Activated CD4-positive, alpha-beta memory T cell treated with anti-CD3 and anti-CD28 coated beads for 36 hours (primary cell): ENCODE results near the gene PRR5L. TPM values are rescaled to one million over a fixed set of nuclear protein-coding genes. Genes with fewer than 3 reads are reported as not detected.
"Not testable (repeated sequence)": the region's sequence is repeated elsewhere in the genome, so short reads cannot be mapped to it uniquely, and the experiment has no call there.

Experiments
- CTCF ChIA-PET: fragments of 350-600 bp; sonication (Branson Sonifier 250); formaldehyde crosslinking; loops from one replicate; lab custom pipeline; 2021; ENCODE audit warnings: antibody characterized with exemption, inconsistent platforms; lab: Charles Lee
- POLR2A ChIA-PET: fragments of 350-600 bp; sonication (Branson Sonifier 250); formaldehyde crosslinking; loops from one replicate; lab custom pipeline; 2021; ENCODE audit warnings: antibody characterized with exemption; lab: Charles Lee
- DNase-seq: peaks from one replicate; pipeline ENCODE4 v3.0.0-alpha.2; 2020
- H3K27ac Mint-ChIP-seq: one replicate; pipeline ENCODE4 v1.8.0; 2021; ENCODE audit warnings: mixed read lengths
- H3K27me3 Mint-ChIP-seq: one replicate; pipeline ENCODE4 v1.8.0; 2021; ENCODE audit warnings: mixed read lengths
- H3K36me3 Mint-ChIP-seq: one replicate; pipeline ENCODE4 v1.8.0; 2021; ENCODE audit warnings: mixed read lengths
- H3K4me1 Mint-ChIP-seq: one replicate; pipeline ENCODE4 v1.8.0; 2021; ENCODE audit warnings: low read depth, mixed read lengths
- H3K4me3 Mint-ChIP-seq: one replicate; pipeline ENCODE4 v1.8.0; 2021; ENCODE audit warnings: mild to moderate bottlenecking, mixed read lengths
- H3K9me3 Mint-ChIP-seq: one replicate; pipeline ENCODE4 v1.8.0; 2021; ENCODE audit warnings: mixed read lengths
- intact Hi-C: fragments of 100-400 bp; cut with micrococcal nuclease; formaldehyde crosslinking; loops from one replicate; pipeline ENCODE4 v1.15.1; 2023
- total RNA-seq, 2 experiments: library from RNA; stranded (reverse); gene quantifications; one replicate each; pipeline ENCODE4 v1.2.3, GENCODE V29; 2021

PRR5L gene
- total RNA-seq, 2 experiments from 2014 or later, result 42.7 to 43.6 TPM

GRCh38 chr11:36309779-36310178, 13.7 kb downstream of the PRR5L start:
- CTCF ChIA-PET, result no interaction called here
- Mint-ChIP-seq H3K4me1 (peaks cover 15% of the 10 kb centered on the region), H3K36me3 (no peaks in the 10 kb centered on the region), H3K9me3 (peaks cover 4% of the 10 kb centered on the region), H3K4me3 (no peak overlapping the region), H3K27ac (no peak overlapping the region), H3K27me3 (peaks cover 8% of the 10 kb centered on the region)
- POLR2A ChIA-PET, result no interaction called here
- intact Hi-C loops, result loop anchor here (5.0 kb wide), 1 partner anchor 168 kb away; no protein-coding TSS in a partner anchor
- DNase-seq, result no peak

- Mint-ChIP-seq H3K4me1 (peaks cover 14% of the 10 kb centered on the region), H3K9me3 (no peaks in the 10 kb centered on the region), H3K4me3 (no peak overlapping the region), H3K27ac (no peak overlapping the region), H3K36me3 (no peaks in the 10 kb centered on the region), H3K27me3 (peaks cover 14% of the 10 kb centered on the region)
- no peak for DNase-seq
- intact Hi-C loops, result loop anchor here (2.0 kb wide), 1 partner anchor 35 kb away; no protein-coding TSS in a partner anchor
- ChIA-PET CTCF (interaction anchor here (0.7 to 1.9 kb wide), 3 partner anchors 64 to 168 kb away, joined by 3 to 6 read pairs (median 3); no protein-coding TSS in a partner anchor), POLR2A (no interaction called here)
These were observed 16.0 kb downstream of the PRR5L start for GRCh38 chr11:36311926-36312595.

GRCh38 chr11:36312611-36313472, 16.8 kb downstream of the PRR5L start:
- H3K27me3 Mint-ChIP-seq, result peaks cover 14% of the 10 kb centered on the region
- ChIA-PET CTCF (interaction anchor here (0.7 to 1.9 kb wide), 3 partner anchors 20 to 166 kb away, joined by 3 to 6 read pairs (median 3); no protein-coding TSS in a partner anchor), POLR2A (interaction anchor here (0.6 kb wide), 1 partner anchor 22 kb away, joined by 3 read pairs; no protein-coding TSS in a partner anchor)
- no peak overlapping the region for H3K4me3 Mint-ChIP-seq
- peaks cover 10% of the 10 kb centered on the region for H3K4me1 Mint-ChIP-seq
- intact Hi-C loops, result loop anchor here (2.0 kb wide), 1 partner anchor 34 kb away; no protein-coding TSS in a partner anchor
- no peaks in the 10 kb centered on the region for H3K36me3 Mint-ChIP-seq
- no peak for DNase-seq
- no peaks in the 10 kb centered on the region for H3K9me3 Mint-ChIP-seq
- no peak overlapping the region for H3K27ac Mint-ChIP-seq

DNA sequence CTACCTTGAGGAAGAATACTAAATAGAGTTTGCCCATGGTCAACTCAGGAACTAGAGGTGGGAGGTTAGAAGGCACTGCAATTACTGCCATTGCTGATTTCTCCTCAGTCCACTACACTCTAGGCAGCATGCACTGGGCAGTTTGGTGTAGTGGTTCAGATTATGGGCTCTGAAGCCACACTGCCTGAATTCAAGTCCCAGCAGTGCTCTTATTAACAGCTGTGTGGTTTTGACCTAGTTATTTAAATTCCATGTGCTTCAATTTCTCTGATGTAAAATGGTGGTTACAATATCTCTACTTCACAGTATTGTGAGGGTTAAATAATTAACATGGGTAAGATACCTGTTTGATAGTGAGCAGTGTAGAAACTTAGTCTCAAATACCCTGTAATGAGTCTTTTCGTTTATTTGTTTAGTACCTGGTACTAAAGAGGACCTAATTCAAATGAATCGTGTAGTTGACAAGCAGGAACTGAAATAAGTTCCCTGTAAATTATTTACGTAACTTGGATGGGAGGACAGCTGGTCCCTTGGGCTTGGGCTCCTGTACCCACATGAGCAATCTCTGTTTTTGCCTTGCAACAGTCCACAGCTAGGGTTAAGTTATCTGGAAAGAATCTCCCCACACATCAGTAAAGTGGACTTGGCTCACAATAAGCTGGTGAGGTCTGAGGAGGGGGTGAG, 17.8 kb downstream of the PRR5L start:
- DNase-seq, result no peak
- Mint-ChIP-seq H3K4me3 (no peak overlapping the region), H3K9me3 (no peaks in the 10 kb centered on the region), H3K36me3 (no peaks in the 10 kb centered on the region), H3K27me3 (peaks cover 11% of the 10 kb centered on the region), H3K4me1 (peaks cover 10% of the 10 kb centered on the region), H3K27ac (no peak overlapping the region)
- intact Hi-C loops, result loop anchor here (2.0 kb wide), 1 partner anchor 33 kb away; no protein-coding TSS in a partner anchor
- ChIA-PET POLR2A (no interaction called here), CTCF (interaction anchor here (0.7 to 1.9 kb wide), 2 partner anchors 21 to 165 kb away, joined by 3 to 6 read pairs; no protein-coding TSS in a partner anchor)

- H3K27me3 Mint-ChIP-seq, result peaks cover 10% of the 10 kb centered on the region
- intact Hi-C loops, result no loop called here
- no peak overlapping the region for H3K27ac Mint-ChIP-seq
- no peak for DNase-seq
- H3K36me3 Mint-ChIP-seq, result no peaks in the 10 kb centered on the region
- CTCF ChIA-PET, result no interaction called here
- POLR2A ChIA-PET, result no interaction called here
- no peak overlapping the region for H3K4me3 Mint-ChIP-seq
- H3K4me1 Mint-ChIP-seq, result peaks cover 10% of the 10 kb centered on the region
- no peaks in the 10 kb centered on the region for H3K9me3 Mint-ChIP-seq
These were observed 18.3 kb downstream of the PRR5L start for GRCh38 chr11:36314434-36314767.

DNA sequence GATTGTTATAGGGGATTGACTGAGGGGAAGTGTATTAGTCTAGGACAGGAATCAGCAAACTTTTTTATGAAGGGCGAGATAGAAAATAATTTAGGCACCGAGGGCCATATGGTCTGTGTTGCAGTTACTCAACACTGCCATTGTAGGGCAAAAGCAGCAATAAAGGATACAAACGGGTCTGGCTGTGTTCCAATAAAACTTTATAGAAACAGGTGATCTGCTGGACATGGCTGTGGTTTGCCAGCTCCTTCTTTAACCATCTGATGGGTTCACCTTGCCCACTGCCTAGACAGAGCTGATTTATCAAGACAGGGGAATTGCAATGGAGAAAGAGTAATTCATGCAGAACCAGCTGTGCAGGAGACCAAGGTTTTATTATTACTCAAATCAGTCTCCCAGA, 20.0 kb downstream of the PRR5L start:
- intact Hi-C loops, result no loop called here
- peaks cover 11% of the 10 kb centered on the region for H3K4me1 Mint-ChIP-seq
- CTCF ChIA-PET, result interaction anchor here (0.6 to 1.0 kb wide), 2 partner anchors 24 to 177 kb away, joined by 3 read pairs; no protein-coding TSS in a partner anchor
- no peak overlapping the region for H3K27ac Mint-ChIP-seq
- H3K27me3 Mint-ChIP-seq, result peaks cover 10% of the 10 kb centered on the region
- POLR2A ChIA-PET, result no interaction called here
- H3K4me3 Mint-ChIP-seq, result no peak overlapping the region
- H3K9me3 Mint-ChIP-seq, result no peaks in the 10 kb centered on the region
- no peaks in the 10 kb centered on the region for H3K36me3 Mint-ChIP-seq
- no peak for DNase-seq

- no peaks in the 10 kb centered on the region for H3K9me3 Mint-ChIP-seq
- POLR2A ChIA-PET, result no interaction called here
- H3K27ac Mint-ChIP-seq, result no peak overlapping the region
- intact Hi-C loops, result no loop called here
- CTCF ChIA-PET, result no interaction called here
- peaks cover 10% of the 10 kb centered on the region for H3K27me3 Mint-ChIP-seq
- no peaks in the 10 kb centered on the region for H3K36me3 Mint-ChIP-seq
- peaks cover 12% of the 10 kb centered on the region for H3K4me1 Mint-ChIP-seq
- no peak for DNase-seq
- no peak overlapping the region for H3K4me3 Mint-ChIP-seq
These were observed 21.9 kb downstream of the PRR5L start for GRCh38 chr11:36317992-36318391.

- H3K36me3 Mint-ChIP-seq, H3K27me3 Mint-ChIP-seq, H3K9me3 Mint-ChIP-seq, POLR2A ChIA-PET, intact Hi-C loops, DNase-seq, H3K4me3 Mint-ChIP-seq, H3K27ac Mint-ChIP-seq: not testable (repeated sequence)
- CTCF ChIA-PET, result interaction anchor here (1.0 kb wide), 1 partner anchor 168 kb away, joined by 3 read pairs; no protein-coding TSS in a partner anchor
- peaks cover 21% of the 10 kb centered on the region for H3K4me1 Mint-ChIP-seq
These were observed 28.9 kb downstream of the PRR5L start for GRCh38 chr11:36324956-36325355.

DNA sequence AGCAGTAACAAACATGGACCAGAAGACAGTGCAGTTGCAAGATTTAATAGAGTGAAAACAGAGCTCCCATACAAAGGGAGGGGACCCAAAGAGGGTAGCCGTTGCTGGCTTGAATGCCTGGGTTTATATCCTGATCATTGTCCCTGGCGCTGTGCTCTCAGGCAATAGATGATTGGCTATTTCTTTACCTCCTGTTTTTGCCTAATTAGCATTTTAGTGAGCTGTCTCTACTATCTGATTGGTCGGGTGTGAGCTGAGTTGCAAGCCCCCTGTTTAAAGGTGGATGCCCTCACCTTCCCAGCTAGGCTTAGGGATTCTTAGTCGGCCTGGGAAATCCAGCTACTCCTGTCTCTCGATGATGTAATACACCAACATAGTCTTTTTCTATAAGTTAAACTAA, 29.3 kb downstream of the PRR5L start:
- CTCF ChIA-PET, result interaction anchor here (1.0 kb wide), 1 partner anchor 167 kb away, joined by 3 read pairs; no protein-coding TSS in a partner anchor
- intact Hi-C loops, POLR2A ChIA-PET, H3K9me3 Mint-ChIP-seq, H3K27ac Mint-ChIP-seq, H3K4me3 Mint-ChIP-seq, DNase-seq, H3K36me3 Mint-ChIP-seq, H3K27me3 Mint-ChIP-seq: not testable (repeated sequence)
- peaks cover 21% of the 10 kb centered on the region for H3K4me1 Mint-ChIP-seq

DNA sequence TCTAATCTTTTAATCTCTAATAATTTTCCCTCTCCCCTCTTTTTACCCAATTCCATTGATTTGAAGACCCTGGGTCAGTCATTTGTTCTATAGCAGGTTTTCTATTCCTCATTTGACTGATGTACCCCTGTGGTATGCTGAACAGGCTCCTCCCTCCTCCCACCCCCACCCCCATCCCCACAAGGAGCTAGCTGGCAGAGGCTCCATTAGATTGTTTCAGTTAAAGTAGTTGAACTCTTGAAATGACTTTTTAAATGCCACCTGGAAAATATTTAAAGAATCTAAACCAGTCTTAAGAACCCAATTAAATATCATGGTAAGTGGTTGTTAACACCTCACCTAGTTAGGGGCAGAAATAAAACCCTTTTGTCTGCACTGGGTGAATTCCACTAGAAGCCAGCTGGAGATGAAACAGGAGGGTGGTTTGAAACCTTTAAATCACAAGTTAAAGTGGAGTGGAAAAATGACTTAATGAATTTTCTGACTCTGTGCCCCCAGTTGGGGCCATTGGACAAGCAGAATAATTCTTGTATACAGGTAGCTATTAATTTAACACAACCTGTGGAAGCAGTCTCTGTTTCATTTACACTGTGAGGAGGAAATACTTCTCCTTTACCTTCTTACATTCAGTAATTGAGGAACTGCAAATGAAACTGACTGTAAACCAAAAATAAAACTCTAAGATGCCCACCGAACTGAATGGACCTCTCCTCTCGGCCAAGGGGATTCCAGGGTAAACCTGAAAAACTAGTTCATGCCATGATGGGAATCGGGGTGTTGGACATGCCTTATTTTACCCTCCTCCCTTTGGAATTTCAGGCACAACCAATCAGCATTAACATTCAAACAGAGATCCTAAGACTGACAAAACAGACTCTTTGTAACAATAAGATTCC, 30.7 kb downstream of the PRR5L start:
- no peak for DNase-seq
- Mint-ChIP-seq H3K4me1 (peaks cover 13% of the 10 kb centered on the region), H3K4me3 (no peak overlapping the region), H3K27ac (no peak overlapping the region), H3K36me3 (no peaks in the 10 kb centered on the region), H3K27me3 (no peaks in the 10 kb centered on the region), H3K9me3 (no peaks in the 10 kb centered on the region)
- intact Hi-C loops, result no loop called here
- POLR2A ChIA-PET, result no interaction called here
- CTCF ChIA-PET, result interaction anchor here (0.6 kb wide), 1 partner anchor 168 kb away, joined by 3 read pairs; no protein-coding TSS in a partner anchor
